ENCODE measurements around the gene KIAA0513.
"Not testable (repeated sequence)": the region's sequence is repeated elsewhere in the genome, so short reads cannot be mapped to it uniquely, and the experiment has no call there.

The KIAA0513 gene

GRCh38 chr16:85113168-85113733 is 85.7 kb downstream of the KIAA0513 start:
- DNase-seq (ENCODE audit: low read depth in 2 of 2), result no peak

GRCh38 chr16:85113913-85114312 is 86.3 kb downstream of the KIAA0513 start:
- DNase-seq (ENCODE audit: low read depth in 2 of 2), result no peak

GRCh38 chr16:85114909-85115567 is 87.4 kb downstream of the KIAA0513 start:
- DNase-seq (ENCODE audit: low read depth in 2 of 2), result peak; percentile 55 to 66

- DNase-seq (ENCODE audit: low read depth in 2 of 2), result no peak
Measured at GRCh38 chr16:85117418-85117817, 89.8 kb downstream of the KIAA0513 start.

- DNase-seq (ENCODE audit: low read depth in 2 of 2), result no peak
Measured at GRCh38 chr16:85120006-85120340, 92.4 kb downstream of the KIAA0513 start.

GRCh38 chr16:85123441-85123840 is 95.8 kb downstream of the KIAA0513 start:
- not testable (repeated sequence) for DNase-seq (ENCODE audit: low read depth in 2 of 2)

GRCh38 chr16:85123891-85124635 is 96.5 kb downstream of the KIAA0513 start:
- no peak for DNase-seq (ENCODE audit: low read depth in 2 of 2)

GRCh38 chr16:85124636-85125346 is 97.2 kb downstream of the KIAA0513 start:
- DNase-seq (ENCODE audit: low read depth in 2 of 2), result no peak

- DNase-seq (ENCODE audit: low read depth in 2 of 2), result no peak
Measured at GRCh38 chr16:85125570-85126393, 98.2 kb downstream of the KIAA0513 start.

GRCh38 chr16:85126394-85126704 is 98.8 kb downstream of the KIAA0513 start:
- no peak for DNase-seq (ENCODE audit: low read depth in 2 of 2)

GRCh38 chr16:85126705-85127378 is 99.2 kb downstream of the KIAA0513 start:
- DNase-seq (ENCODE audit: low read depth in 2 of 2), result peak; percentile 42 to 50

GRCh38 chr16:85127379-85127723 is 99.8 kb downstream of the KIAA0513 start:
- no peak for DNase-seq (ENCODE audit: low read depth in 2 of 2)

GRCh38 chr16:85128079-85128837 is 100.7 kb downstream of the KIAA0513 start:
- no peak for DNase-seq (ENCODE audit: low read depth in 2 of 2)

GRCh38 chr16:85129876-85130704 is 102.5 kb downstream of the KIAA0513 start:
- no peak for DNase-seq (ENCODE audit: low read depth in 2 of 2)

- no peak for DNase-seq (ENCODE audit: low read depth in 2 of 2)
Measured at GRCh38 chr16:85130705-85131028, 103.1 kb downstream of the KIAA0513 start.

GRCh38 chr16:85132456-85133289 is 105.1 kb downstream of the KIAA0513 start:
- no peak for DNase-seq (ENCODE audit: low read depth in 2 of 2)

- no peak for DNase-seq (ENCODE audit: low read depth in 2 of 2)
Measured at GRCh38 chr16:85133290-85133599, 105.7 kb downstream of the KIAA0513 start.

GRCh38 chr16:85134076-85134788 is 106.6 kb downstream of the KIAA0513 start:
- DNase-seq (ENCODE audit: low read depth in 2 of 2), result no peak

- no peak for DNase-seq (ENCODE audit: low read depth in 2 of 2)
Measured at GRCh38 chr16:85134789-85135142, 107.2 kb downstream of the KIAA0513 start.

Measured in stimulated activated CD8-positive, alpha-beta memory T cell treated with anti-CD3 and anti-CD28 coated beads, Interleukin-7, amount 100 ng/mL, for 4 hours (primary cell).